Ammon's horn (tissue), 1 donor: ENCODE data around the gene PXMP2.
A peak's percentile ranks its signal among the peaks of the same experiment; 100 is the strongest.
"Not testable (repeated sequence)": the region's sequence is repeated elsewhere in the genome, so short reads cannot be mapped to it uniquely, and the experiment has no call there.

ENCODE experiments used
- DNase-seq: peaks from one replicate; pipeline ENCODE4 v3.0.0-alpha.2; 2016; ENCODE audit warnings: low spot score

The PXMP2 gene

DNA sequence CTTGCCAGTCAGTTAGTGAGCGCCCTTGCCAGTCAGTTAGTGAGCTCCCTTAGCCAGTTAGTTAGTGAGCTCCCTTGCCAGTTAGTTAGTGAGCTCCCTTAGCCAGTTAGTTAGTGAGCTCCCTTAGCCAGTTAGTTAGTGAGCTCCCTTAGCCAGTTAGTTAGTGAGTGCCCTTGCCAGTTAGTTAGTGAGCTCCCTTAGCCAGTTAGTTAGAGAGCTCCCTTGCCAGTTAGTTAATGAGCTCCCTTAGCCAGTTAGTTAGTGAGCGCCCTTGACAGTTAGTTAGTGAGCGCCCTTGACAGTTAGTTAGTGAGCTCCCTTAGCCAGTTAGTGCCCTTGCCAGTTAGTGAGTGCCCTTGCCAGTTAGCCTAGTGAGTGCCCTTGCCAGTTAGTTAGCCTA, 7.5 kb downstream of the PXMP2 start:
- DNase-seq: not testable (repeated sequence)

DNA sequence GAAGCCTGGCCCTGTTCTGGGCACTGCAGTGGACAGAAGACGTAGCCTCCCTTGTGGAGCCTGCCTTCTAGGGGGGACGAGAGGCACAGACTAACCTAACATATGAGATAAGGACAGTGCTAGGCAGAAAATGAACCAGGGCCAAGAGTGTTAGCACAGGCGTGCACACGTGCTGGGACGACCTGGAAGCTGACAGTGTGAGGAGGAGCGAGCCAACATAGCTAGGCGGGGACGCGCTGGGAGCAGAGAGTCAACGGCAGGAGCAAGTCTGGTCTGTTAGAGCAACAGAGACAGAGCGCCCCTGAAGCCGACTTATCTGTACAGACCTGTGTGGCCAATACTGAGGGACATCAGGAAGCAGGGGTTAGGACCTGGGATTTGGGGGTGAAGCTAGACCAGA, 8.0 kb downstream of the PXMP2 start:
- no peak for DNase-seq

DNA sequence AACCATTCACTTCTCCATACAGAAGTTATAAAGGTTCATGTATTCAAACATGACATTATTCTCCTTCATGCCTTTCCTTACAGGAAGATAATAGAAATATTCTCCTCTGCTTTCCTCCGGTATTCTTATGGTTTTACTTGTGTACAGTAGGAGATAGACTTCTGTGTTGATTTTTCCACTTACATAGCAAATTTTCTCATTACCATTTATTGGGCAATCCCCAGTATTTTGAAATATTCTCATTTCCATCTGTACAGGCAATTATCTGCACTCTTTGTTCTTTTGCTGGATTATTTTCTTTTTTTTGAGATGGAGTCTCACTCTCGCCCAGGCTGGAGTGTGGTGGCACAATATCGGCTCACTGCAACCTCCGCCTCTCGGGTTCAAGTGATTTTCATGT, 11.0 kb downstream of the PXMP2 start:
- DNase-seq: no peak

DNA sequence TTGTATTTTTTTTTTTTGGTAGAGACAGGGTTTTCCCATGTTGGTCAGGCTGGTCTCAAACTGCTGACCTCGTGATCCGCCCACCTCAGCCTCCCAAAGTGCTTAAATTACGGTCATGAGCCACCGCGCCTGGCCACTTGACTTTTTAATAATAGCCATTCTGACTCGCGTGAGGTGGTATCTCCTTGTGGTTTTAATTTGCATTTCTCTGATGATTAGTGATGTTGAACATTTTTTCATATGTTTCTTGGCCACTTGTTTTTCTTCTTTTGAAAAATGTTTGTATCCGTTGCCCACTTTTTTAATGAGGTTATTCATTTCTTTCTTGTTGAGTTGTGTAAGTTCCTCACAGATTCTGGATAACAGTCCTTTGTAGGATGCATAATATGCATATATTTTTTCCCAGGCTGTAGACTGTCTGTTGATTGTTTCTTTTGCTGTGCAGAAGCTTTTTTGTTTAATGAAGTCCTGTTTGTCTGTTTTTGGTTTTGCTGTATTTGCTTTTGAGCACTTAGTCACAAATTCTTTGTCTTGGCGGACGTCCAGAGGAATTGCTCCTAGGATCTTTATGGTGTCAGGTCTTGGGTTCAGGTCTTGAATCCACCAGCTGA, 12.9 kb downstream of the PXMP2 start:
- DNase-seq: no peak

DNA sequence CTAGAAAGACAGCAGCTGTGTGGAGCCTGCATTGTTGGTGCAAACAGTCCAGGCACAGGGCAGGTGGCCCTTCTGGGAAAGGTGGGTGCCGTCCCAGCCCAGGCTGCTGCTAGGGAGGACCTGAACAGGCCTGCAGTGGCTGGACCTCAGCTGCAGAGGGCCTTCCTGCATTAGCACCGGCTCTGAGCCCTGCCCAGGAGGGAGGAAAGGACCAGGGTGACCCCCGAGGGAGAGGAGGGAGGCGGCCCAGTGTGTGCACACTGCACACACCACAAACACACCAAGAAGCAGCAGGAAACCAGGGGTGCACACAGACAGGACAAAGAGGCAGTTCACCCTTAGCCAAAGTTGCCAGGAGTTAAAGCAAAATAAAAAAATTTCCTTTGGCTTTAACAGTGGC, 15.3 kb downstream of the PXMP2 start:
- DNase-seq: no peak

DNA sequence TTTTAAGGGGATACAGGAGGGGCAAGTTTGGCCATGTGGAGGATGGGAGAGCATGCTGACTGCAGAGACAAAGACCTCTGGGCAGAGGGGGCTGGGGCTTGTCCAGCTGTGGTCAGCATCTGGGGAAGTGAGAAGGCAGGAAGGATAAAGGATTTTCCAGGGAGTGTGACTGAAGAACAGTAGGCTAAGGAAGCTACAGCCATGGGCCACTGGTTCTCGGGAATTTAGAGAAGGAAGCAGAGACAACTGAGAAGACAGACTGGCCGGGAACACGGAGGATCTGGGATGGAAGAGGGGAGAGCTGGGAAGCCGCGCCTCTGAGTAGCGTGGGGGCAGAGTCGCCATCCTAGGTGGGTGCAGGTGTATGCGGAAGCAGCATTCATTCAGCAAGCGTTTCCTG, 16.3 kb downstream of the PXMP2 start:
- DNase-seq: no peak

DNA sequence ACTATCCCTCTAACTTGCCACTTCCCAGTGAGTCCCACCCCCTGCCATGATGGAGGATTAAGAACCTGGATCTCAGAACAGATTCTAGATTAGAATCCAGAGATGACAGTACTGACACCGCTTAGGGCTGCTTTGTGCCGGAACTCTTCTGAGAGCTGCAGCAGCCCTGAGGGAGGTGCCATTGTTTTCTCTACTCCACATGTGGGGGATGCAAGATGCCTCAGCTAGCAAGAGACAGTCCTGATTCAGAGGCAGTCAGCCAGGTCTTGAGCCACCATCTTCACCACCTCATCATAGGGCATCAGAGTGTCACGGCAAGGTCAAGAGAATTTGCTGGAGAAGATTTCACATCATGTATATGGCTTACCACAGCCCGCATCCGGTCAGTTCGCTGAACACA, 19.9 kb downstream of the PXMP2 start:
- DNase-seq: no peak

DNA sequence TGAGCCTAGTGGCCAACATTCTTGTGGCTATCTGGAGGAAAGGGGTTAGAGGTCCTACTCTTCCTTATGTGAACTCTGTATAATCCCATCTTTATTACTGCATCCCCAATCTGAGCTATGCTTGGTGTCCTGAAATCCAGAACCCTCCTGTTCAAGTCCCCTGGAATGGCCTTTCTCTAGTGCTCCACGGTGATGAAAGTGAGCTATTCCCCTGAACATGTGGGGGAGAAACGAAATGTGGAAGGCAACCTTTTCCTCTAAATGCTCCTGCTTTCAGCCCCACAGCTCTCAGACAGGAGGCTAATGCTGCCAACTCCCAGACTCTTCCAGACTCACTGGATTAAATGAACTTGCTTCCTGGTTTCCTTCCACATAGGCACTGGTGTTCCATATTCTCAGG, 20.8 kb downstream of the PXMP2 start:
- DNase-seq: no peak

DNA sequence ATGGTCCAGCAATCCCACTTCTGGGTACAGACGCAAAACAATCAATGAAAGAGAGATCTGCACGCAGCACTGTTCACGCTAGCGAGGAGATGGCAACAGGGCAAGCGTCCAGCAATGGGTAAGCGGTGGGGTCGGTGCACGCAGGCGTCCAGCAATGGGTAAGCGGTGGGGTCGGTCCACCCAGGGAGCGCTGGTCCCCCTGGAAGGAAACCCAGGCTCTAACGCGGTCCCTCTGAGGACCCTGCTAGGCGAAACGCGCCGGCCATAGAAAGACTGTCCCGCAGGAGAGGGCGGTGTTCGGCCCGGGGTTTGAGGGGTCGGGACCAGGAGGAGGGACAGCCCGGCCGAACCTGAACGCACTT, 22.6 kb downstream of the PXMP2 start:
- DNase-seq: no peak

DNA sequence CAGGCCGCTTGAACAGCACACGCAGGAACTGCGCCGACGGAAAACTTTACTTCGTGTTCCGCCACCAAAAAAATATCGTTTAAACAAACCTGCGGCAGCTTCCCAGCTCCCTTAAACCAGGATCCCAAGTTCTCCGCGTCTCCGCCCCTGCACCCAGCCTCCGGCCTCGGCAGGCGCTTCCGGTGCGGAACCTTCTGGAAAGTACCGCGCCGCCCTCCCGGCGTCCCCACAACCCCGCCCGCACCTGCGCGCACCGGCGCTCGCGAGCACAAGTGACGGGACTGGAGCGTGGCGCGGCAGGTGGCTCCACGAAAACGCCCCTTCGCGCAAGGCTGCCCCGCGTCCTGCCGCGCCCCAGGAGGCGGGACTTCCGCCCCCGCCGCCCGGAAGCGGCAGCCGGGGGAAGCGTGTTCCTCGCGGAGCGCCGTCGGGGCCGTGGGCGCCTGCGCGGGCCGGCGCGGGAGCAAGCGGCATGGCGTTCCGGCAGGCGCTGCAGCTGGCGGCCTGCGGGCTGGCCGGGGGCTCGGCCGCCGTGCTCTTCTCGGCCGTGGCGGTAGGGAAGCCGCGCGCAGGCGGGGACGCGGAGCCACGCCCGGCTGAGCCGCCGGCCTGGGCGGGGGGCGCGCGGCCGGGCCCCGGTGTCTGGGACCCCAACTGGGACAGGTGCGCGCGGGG, 23.2 kb downstream of the PXMP2 start, which contains the start of gene PGAM5:
PGAM5 (plus strand) TSS at position 438 of the 675 bp plus-strand sequence; CDS start at position 473, 35 bp downstream.
- DNase-seq: peak; percentile 75

DNA sequence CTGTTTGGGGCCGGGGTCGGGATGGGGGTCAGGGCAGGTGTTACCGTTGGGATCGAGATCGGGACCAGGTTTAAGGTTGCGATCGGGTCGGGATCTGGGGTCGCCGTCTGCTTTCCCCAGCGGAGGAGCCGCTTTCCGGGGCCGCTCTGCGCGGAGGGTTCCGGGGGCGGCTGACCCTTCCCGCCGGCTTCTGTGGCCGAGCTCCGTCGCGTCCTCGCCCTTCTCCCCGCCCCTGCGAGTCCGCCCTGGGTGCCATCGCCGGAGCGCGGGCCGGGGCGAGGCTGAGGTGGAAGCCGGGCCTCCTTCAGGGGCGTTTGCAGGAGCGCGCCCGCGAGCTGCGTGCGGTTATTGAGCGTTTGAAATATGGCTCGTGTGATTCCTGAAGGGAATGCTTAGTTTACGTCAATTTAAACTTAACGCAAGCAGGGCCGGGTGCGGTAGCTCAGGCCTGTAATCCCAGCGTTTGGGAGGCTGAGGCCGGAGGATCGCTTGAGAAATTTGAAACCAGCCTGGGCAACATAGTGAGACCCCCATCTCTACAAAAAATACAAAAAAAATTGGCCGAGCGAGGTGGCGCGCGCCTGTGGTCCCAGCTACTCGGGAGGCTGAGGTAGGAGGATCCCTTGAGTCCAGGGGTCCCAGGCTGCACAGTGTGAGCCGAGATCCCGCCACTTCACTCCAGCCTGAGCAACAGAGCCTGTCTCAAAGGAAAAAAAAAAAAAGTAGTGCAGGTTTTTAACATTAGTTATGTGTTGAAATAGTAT, 23.9 kb downstream of the PXMP2 start:
- no peak for DNase-seq

DNA sequence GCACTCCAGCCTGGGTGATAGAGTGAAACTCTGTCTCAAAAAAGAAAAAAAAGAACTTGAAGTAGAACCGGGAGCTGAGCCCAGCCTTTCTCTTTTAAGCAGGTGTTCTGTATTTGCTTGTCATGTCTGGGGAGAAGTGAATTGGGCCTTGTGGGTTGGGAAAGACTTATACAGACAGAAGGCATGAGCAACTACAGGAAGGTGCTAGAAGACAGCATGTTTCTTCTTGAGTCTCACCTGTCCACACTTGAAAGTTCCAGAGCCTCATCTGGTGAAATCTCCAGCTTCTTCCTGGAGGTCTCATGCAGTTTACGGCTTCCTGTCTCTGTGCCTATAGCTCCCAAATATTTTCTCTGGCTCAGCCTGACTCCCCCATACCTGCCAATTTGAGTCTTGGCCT, 25.7 kb downstream of the PXMP2 start:
- no peak for DNase-seq

DNA sequence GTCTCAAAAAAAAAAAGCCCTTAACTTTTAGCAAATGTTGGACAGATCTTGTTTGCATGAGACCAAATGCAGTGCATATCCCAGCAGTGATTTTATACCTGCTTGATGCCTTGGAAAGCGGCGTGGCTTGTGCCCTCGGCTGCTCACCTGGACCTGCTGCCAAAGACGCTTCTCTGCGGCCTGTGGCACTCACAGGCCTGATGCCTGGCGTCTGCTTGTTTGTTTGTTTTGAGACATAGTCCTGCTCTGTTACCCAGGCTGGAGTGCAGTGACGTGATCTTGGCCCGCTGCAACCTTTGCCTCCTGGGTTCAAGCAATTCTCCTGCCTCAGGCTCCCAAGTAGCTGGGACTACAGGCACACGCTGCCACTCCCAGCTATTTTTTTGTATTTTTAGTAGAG, 28.5 kb downstream of the PXMP2 start:
- DNase-seq: no peak

DNA sequence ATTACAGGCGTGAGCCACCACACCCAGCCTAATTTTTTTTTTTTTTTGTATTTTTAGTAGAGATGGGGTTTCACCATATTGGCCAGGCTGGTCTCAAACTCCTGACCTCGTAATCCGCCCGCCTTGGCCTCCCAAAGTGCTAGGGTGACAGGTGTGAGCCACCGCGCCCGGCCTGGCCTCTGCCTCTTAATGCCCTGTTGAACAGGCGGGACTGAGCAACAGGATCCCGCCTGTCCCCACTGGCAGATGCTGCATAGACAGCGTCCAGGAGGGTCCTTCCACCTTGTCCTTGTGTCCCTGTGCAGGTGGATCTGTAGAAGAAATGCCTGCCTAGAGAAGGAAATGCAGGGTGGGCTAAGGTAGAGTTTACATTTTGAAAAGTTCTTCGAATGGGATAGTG, 29.0 kb downstream of the PXMP2 start:
- no peak for DNase-seq

DNA sequence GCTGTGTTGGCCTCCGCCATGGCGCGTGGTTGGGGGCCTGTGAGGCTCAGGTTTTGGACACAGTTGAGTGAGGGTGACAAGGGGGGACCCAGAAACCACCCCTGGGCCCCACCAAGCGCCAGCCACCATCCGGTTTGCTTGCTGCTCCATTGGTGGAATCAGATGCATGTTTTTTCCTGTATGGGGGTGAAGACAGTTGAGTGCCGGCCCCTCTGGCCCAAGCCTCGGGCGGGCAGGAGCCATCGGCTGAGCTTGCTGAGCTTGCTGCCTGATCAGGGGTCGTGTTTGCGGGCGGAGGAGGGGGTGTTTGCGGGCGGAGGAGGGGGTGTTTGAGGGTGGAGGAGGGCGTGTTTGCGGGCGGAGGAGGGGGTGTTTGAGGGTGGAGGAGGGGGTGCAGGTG, 29.6 kb downstream of the PXMP2 start:
- no peak for DNase-seq

DNA sequence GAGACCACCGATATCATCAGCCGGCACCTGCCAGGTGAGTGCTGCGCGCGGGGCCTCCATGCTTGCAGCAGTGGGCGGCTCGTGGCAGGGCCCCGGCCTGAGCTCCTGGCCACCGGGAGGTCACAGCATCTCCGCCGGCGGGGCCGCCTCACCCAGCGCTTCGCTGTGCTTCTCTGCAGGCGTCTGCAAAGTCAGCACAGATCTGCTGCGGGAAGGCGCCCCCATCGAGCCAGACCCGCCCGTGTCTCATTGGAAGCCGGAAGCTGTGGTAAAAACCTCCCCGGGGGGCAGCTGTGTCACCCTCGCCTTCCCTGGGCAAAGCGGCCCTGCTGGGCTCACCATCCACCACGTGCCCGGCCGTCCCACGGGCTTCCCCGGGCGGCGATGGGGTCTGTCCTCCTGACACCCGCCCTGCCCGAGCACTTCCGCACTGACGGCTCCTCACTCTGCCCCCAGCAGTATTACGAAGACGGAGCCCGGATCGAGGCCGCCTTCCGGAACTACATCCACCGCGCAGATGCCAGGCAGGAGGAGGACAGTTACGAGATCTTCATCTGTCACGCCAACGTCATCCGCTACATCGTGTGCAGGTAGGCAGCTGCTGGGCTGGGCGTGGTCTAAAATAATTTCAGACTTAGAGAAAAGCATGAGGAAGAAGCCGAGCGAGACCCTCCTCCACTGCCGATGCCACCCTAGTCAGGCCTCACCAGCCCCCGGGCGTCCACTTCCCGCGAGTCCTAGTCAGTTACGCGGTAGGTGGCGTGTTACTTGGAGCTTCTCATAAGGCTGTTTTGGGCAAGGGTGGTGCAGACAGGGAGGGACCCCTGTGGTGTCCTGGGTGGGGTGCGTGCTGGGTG, 30.4 kb downstream of the PXMP2 start:
- no peak for DNase-seq

DNA sequence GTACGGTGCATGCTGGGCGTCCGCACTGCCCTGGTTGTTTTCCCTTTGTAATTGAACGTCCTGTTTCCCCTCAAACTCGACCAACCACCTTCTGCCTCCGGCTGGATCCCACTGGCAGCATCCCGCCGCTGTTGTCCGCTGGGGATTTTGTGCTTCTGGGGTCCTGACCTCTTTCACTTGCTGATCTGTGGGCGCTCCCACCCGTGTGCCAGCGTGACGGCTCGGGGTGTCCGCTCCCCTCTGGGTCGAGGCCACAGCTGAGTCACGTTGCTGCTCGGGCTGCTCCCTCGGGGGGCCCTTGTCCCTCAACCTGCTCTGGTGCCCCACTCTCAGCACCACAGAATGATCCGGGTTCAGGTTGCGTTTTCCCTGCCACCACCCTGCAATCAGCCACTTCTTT, 31.3 kb downstream of the PXMP2 start:
- DNase-seq: no peak

DNA sequence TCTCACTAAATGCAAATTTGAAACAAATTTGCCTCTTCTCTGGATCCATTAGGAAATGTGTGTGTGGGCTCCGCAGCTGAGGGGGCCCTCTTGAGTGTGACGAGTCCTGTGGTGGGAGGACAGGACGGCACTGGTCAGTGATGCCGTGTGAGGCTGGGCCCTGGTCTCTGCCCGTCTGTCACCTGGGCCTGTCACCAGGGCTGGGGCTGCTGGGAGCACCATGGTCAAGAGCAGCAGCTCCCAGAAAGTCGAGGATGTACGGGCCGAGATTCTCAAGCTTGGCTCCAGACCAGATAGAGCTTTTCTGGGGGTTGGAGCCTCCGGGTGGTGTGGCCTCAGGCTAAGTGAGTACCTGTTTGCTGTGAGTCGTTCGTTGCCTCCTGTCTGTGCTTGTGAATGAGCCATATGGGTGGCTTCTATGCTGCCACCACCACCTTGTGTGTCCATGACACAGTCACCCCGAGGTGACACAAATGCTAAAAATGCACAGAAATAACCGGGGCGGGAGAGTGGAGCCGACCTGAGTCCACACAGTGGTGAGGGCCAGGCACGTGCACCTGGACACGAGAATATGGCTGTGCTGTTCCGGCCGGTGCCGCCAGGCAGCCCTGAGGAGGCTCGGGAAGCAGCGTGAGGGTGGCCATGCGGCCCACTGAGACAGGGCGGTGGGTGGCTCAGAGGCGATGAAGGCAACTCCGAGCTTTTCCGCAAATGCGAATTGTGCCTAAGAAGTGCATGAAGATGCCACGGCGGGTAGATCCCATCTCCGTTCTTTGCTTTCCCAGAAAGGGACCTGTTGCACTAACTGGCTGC, 32.0 kb downstream of the PXMP2 start:
- DNase-seq: no peak

DNA sequence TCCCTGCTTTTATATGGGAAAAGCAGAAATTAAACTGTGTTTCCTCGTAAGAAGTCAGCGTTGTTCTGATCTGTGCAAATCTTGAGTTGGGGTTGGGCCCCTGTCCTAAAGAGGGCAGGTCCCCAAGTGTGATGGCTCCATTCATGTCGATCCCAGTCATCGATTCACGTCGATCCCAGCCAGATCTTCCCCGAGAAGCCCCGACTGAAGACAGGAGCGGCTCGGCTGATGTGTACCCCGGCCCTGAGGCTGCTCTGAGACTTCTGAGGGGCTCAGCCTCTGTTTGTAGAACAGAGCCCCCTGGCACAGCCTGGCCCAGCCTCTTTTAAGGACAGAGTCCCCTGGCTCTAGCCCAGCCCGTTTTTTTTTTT, 32.6 kb downstream of the PXMP2 start:
- DNase-seq: no peak

DNA sequence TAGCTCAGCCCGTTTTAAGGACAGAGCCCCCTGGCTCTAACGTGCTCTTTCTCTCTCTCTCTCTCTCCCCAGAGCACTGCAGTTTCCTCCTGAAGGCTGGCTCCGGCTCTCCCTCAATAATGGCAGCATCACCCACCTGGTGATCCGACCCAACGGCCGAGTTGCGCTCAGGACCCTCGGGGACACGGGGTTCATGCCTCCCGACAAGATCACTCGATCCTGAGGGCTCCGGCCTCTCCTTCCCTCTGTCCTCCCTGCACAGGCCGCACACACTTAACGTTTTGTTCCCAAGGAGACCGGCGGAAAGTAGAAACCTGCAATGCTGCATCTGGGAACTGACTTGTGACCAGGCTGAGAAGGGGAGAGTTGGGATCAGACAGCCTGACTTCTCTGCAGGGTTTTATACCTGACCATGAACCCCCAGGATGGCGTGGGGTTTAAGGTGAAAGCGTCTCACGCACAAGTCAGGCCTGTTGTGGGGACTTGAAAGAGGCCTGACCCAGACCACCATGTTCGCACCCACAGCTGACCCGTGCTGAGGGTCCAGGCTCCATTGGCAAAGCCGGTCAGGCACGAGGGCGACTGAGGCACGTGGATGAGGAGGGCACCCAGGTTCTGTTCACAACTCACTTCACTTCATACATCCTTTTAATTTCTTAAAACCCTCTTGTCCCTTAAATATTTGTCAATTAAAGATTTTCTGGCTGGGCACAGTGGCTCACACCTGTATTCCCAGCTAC, 33.4 kb downstream of the PXMP2 start:
- no peak for DNase-seq
